ENCODE data around the gene NTN1. TPM values are rescaled to one million over a fixed set of nuclear protein-coding genes. Genes with fewer than 3 reads are reported as not detected.

Gene NTN1
- total and polyA plus RNA-seq, 7 donors, result 0.38 to 2.1 (median 0.85) TPM

DNA sequence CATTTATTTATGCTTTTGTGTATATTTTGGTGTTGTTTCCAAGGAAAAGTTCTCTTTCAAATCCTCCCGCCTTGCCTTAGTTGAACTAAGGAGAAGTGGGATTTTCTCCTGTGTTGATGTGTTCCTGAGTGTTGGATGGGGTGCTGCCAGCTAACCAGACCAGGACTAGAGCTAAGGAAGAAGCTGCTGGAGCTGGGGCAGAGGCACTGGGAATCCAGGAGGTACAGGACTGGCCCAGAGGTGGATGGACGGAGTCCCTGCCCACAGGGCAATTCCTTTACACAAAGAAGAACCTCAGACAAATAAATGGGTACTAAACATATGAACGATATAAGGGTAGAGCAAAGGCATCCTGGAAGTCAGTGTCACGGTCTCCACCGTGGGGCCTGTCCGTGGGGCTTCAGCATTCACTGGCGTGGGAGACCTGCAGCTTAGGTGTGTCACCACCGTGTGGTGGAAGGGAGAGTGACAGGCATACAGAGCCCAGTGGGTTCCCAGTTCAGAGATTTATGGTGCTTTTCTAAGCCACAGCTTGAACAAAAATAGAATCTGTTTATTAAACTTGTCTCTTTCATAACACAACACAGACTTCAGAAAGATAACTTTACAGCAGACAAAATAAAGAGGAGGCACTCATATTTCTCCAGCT, 270.7 kb downstream of the NTN1 start:
- no peaks in the 10 kb centered on the region for H3K27me3 ChIP-seq (ENCODE audit: insufficient read depth in 3 of 3, low read length in 2 of 3)
- DNase-seq, result peak; percentile 30 to 54
- intact Hi-C loops (cut with DNase I), result loop anchor here in 1 of 2 donors (5.0 kb wide), 1 partner anchor 300 kb away; no protein-coding TSS in a partner anchor
- peak overlapping the region; percentile 7 for H3K27ac ChIP-seq
- no peaks in the 10 kb centered on the region for H3K9me3 ChIP-seq
- H3K4me3 ChIP-seq, result no peak overlapping the region
- H3K4me1 ChIP-seq, result peaks cover 6% of the 10 kb centered on the region
- ATAC-seq, result peak; percentile 74 to 93 (median 88)
- H3K36me3 ChIP-seq (ENCODE audit: insufficient read depth in 1 of 2, low read depth in 1 of 2), result no peaks in the 10 kb centered on the region
- WGBS, 3 donors, result 41 to 46% (median 42%) methylated on average over 8 of the region's 8 CpGs
- TF ChIP-seq, protein P1, sequence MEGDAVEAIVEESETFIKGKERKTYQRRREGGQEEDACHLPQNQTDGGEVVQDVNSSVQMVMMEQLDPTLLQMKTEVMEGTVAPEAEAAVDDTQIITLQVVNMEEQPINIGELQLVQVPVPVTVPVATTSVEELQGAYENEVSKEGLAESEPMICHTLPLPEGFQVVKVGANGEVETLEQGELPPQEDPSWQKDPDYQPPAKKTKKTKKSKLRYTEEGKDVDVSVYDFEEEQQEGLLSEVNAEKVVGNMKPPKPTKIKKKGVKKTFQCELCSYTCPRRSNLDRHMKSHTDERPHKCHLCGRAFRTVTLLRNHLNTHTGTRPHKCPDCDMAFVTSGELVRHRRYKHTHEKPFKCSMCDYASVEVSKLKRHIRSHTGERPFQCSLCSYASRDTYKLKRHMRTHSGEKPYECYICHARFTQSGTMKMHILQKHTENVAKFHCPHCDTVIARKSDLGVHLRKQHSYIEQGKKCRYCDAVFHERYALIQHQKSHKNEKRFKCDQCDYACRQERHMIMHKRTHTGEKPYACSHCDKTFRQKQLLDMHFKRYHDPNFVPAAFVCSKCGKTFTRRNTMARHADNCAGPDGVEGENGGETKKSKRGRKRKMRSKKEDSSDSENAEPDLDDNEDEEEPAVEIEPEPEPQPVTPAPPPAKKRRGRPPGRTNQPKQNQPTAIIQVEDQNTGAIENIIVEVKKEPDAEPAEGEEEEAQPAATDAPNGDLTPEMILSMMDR (IDR thresholded peaks at IDR 0.05), result peak; percentile 75

DNA sequence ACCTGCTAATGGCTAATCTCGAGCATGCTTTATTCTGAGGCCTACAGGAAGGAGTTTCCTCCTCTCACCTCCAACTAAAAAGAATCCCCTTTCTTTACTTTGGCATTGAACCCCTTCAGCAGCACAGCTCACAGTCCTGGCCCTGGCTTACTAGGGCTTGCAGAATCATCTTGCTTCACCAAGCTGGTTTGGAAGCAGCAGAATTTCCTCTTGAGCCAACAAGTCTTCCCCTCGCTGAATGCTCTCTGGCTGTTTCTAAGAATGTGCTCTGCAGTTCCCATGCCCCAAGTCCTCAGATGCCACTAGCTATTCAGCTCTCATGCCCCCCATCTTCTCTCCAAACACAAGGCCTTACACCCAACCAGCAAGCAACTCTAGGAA, 271.2 kb downstream of the NTN1 start:
- Histone ChIP-seq H3K27ac (peak overlapping the region; percentile 7), H3K4me3 (no peak overlapping the region), H3K27me3 (ENCODE audit: insufficient read depth in 3 of 3, low read length in 2 of 3) (no peaks in the 10 kb centered on the region), H3K4me1 (peaks cover 6% of the 10 kb centered on the region), H3K36me3 (ENCODE audit: insufficient read depth in 1 of 2, low read depth in 1 of 2) (no peaks in the 10 kb centered on the region), H3K9me3 (no peaks in the 10 kb centered on the region)
- DNase-seq (no peak), ATAC-seq (peak in 3 of 4 donors; percentile 22 to 26 (median 24))
- WGBS, 3 donors, result 46 to 72% (median 52%) methylated on average over 2 of the region's 2 CpGs
- TF ChIP-seq, protein P1 (IDR thresholded peaks at IDR 0.05), result no peak
- intact Hi-C loops (cut with DNase I), result loop anchor here in 1 of 2 donors (5.0 kb wide), 1 partner anchor 300 kb away; no protein-coding TSS in a partner anchor

Other genes starting within 250 kb of the NTN1 start
- not detected for gene MFSD6L, start 222.1 kb upstream of the NTN1 start, total RNA-seq
- gene MFSD6L, start 222.1 kb upstream of the NTN1 start, polyA plus RNA-seq, result not detected
- under 1 TPM; 0.28 to 0.58 (median 0.44) TPM for gene PIK3R6, start 153.8 kb upstream of the NTN1 start, total RNA-seq
- gene PIK3R6, start 153.8 kb upstream of the NTN1 start, polyA plus RNA-seq, result under 1 TPM; 0.08 to 0.53 (median 0.18) TPM
- gene PIK3R5, start 55.8 kb upstream of the NTN1 start, total RNA-seq, result 1 to 10 TPM; 1.1 to 2.9 (median 1.9) TPM
- under 1 TPM; 0.20 to 0.51 (median 0.47) TPM for gene PIK3R5, start 55.8 kb upstream of the NTN1 start, polyA plus RNA-seq